Middle frontal gyrus (tissue), 1 donor: Measurements from ENCODE around the gene ICAM5.
A peak's percentile ranks its signal among the peaks of the same experiment; 100 is the strongest.
"Not testable (repeated sequence)": the region's sequence is repeated elsewhere in the genome, so short reads cannot be mapped to it uniquely, and the experiment has no call there.

Experiments
- DNase-seq: peaks from one replicate; pipeline ENCODE4 v3.0.0-alpha.2; 2015; ENCODE audit warnings: low spot score; ENCODE audit errors: extremely low spot score

Gene ICAM5

DNA sequence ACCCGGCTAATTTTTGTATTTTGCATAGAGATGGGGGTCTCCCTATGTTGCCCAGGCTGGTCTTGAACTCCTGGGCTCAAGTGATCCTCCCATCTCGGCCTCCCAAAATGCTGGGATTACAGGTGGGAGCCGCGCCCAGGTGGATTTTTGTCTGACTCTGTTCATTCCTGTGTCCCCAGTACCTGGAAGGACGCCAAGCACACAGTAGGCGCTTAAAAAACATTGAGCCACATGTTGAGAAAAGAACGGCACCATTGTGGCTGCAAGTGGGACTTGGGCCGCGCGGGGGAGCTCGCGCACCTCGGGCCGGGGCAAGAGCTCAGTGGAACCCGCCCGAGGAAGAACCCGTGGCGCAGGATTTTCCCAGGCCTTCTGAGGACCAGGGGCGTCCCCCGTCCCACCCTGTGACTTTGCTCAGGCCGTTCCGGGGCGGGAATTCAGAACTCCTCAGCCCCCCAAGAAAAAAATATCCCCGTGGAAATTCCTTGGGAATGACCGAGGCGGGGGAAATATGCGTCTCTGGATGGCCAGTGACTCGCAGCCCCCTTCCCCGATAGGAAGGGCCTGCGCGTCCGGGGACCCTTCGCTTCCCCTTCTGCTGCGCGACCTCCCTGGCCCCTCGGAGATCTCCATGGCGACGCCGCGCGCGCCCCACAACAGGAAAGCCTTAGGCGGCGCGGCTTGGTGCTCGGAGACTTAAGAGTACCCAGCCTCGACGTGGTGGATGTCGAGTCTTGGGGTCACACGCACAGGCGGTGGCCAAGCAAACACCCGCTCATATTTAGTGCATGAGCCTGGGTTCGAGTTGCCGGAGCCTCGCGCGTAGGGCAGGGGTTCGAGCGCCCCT is 20.2 kb upstream of the ICAM5 start:
- no peak for DNase-seq

DNA sequence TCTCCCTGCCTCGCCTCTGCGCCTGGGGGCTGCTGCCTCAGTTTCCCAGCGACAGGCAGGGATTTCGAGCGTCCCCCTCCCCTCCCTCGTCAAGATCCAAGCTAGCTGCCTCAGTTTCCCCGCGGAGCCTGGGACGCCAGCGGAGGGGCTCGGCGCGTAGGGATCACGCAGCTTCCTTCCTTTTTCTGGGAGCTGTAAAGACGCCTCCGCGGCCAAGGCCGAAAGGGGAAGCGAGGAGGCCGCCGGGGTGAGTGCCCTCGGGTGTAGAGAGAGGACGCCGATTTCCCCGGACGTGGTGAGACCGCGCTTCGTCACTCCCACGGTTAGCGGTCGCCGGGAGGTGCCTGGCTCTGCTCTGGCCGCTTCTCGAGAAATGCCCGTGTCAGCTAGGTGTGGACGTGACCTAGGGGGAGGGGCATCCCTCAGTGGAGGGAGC is 19.6 kb upstream of the ICAM5 start:
- DNase-seq, result no peak

DNA sequence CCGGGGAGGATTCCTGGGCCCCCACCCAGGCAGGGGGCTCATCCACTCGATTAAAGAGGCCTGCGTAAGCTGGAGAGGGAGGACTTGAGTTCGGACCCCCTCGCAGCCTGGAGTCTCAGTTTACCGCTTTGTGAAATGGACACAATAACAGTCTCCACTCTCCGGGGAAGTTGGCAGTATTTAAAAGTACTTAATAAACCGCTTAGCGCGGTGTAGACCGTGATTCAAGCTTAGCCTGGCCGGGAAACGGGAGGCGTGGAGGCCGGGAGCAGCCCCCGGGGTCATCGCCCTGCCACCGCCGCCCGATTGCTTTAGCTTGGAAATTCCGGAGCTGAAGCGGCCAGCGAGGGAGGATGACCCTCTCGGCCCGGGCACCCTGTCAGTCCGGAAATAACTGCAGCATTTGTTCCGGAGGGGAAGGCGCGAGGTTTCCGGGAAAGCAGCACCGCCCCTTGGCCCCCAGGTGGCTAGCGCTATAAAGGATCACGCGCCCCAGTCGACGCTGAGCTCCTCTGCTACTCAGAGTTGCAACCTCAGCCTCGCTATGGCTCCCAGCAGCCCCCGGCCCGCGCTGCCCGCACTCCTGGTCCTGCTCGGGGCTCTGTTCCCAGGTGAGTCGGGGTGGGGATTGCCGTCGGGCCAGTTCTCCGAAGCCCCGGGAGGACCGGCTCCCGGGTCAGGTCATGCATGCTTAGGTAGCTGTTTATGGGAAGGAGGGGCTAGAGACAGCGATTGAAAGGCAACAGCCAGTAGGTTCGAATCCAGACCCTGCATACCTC is 18.9 kb upstream of the ICAM5 start, which contains the start of gene ICAM1:
Gene ICAM1, plus strand, starts transcription at position 505 of the 779 bp plus-strand sequence. Its CDS starts 40 bp downstream, at position 545.
- no peak for DNase-seq

DNA sequence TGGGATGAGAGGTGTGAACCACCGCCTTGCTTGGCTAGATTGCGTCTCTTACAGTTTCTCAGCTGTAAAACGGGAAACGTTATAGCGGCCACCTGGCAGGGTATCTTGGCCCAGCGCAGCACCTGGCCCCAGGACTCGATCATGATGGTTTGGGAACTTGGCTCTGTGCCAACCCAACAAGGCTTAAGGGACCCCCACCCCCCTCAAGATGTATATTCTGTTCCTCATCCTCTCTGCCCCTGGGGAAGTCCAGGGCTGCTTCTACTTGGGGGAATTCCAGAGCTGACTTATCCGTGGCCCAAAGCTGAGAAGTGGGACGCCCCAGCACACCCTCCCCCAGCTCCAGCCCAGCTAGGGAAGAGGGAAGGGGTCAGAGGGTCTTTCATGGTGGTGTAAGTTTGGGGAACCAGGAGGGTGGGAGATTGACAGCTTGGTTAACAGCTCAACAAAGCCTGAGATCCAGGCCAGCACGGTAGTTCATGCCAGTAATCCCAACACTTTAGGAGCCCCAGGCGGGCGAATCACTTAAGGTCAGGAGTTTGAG is 18.1 kb upstream of the ICAM5 start:
- no peak for DNase-seq

DNA sequence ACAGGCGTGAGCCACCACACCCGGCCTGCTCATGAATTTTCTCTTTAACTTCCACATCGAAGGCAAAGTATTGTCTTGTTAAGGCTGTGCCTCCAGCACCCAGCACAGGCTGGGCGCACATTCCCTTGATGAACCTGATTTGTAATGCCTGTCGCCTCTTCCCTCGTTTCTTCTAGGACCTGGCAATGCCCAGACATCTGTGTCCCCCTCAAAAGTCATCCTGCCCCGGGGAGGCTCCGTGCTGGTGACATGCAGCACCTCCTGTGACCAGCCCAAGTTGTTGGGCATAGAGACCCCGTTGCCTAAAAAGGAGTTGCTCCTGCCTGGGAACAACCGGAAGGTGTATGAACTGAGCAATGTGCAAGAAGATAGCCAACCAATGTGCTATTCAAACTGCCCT is 15.2 kb upstream of the ICAM5 start:
- DNase-seq, result no peak

DNA sequence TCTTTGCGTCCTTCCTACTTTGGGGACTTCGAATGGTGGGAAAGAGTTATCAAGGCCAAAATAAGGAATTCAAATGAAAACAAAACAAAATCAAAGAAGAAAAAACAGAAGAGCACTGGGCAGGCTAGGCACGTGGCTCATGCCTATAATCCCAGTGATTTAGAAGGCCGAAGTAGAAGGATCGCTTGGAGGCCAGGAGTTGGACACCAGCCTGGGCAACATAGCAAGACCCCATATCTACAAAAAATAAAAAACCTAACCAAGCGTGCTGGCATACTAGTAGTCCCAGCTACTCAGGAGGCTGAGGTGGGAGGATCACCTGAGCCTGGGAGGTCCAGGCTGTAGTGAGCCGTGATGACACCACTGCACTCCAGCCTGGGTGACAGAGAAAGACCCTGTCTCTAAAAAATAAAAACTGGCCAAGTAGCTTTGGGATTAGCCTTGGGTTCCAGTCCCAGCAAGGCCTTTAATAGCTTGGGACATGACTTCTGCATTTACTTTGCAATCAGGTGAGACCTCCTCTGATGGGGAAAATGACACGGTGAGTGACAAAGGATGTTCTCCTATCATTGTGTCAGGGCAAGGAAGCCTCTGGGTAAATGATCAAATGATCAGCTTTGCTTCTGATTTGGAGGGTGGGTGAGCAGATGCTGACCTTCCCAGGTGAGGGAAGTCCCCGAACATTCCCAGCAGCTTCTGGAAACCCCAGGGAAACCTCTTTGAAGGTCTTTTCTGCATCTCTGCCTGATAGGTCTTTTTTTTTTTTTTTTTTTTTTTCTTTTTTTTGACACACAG is 11.8 kb upstream of the ICAM5 start:
- DNase-seq, result no peak

DNA sequence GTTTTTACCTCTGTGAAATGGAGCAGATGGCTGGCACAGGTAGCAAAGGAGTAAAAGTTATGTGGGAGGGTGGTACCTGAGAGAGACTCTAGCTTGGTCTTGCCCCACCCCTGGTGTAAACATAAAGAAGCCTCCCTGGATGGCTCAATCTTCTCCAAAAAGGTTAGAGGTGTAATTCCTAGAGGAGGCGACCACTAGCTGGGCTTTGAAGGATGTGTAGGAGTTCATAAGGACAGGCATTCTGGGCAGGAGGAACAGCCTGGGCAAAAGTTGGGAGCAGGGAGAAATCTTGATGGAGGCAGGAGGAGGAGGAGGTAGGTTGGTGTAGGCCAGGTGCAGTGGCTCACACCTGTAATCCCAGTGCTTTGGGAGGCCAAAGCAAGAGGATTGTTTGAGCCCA is 10.8 kb upstream of the ICAM5 start:
- DNase-seq, result no peak

DNA sequence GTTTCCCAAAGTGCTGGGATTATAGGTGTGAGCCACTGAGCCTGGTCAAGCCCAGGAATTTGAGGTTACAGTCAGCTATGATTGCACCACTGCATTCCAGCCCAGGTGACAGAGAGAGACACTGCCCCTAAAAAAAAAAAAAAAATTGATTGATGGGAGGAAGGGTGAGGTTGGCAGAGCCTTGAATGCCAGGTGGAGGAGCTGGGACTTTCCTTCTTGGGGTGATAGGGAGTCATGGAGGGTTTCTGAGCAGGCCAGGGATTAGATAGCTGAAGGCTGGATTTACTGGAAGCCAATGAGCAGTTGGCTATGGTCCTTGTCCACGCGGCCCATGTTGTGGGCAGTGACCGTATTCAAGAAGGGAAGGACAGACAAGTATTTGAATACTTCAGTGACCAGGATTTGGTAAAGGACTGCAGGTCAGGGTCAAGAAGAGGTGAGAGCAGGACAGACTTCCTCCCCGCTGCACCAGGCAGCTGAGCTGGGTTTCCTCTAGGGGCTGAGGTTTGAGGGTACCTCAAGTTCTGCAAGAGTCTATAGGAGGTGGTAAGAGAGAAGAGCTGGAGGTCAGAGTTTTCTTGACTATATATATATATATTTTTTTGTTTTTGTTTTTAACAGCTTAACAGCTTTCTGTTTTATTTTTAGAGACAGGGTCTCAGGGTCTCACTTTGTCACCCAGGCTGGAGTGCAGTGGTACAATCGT is 9.9 kb upstream of the ICAM5 start:
- no peak for DNase-seq

DNA sequence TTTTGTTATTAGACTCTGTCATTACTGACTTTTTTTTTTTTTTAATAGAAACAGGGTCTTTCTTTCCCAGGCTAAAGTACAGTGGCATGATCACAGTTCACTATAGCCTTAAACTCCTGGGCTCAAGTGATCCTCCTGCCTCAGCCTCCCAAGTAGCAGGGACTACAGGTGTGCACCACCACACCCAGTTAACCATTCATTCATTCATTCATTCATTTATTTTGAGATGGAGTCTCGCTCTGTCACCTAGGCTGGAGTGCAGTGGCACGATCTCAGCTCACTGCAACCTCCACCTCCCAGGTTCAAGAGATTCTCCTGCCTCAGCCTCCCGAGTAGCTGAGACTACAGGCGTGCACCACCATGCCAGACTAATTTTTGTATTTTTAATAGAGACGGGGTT is 7.7 kb upstream of the ICAM5 start:
- DNase-seq, result not testable (repeated sequence)

DNA sequence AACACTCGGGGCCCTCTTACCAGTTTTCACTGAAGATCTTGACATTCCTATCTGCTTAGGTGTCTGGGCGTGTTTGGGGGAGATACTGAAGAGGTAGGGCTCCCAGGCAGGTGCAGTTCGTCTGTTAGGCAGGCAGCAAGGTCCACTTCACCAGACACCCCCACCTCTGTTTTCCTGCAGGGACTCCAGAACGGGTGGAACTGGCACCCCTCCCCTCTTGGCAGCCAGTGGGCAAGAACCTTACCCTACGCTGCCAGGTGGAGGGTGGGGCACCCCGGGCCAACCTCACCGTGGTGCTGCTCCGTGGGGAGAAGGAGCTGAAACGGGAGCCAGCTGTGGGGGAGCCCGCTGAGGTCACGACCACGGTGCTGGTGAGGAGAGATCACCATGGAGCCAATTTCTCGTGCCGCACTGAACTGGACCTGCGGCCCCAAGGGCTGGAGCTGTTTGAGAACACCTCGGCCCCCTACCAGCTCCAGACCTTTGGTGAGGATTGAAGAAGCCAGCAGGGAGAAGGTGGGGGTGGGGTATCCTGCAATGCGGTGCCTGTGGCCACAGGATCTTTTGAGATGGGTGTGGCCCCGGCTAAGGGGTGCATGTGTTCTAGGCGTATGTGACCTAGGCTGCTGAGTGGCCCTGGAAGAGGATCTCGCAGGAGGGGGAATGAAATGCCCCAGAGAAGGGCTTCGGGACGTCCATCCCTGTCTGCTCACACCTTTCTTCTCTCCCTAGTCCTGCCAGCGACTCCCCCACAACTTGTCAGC is 6.3 kb upstream of the ICAM5 start:
- no peak for DNase-seq

DNA sequence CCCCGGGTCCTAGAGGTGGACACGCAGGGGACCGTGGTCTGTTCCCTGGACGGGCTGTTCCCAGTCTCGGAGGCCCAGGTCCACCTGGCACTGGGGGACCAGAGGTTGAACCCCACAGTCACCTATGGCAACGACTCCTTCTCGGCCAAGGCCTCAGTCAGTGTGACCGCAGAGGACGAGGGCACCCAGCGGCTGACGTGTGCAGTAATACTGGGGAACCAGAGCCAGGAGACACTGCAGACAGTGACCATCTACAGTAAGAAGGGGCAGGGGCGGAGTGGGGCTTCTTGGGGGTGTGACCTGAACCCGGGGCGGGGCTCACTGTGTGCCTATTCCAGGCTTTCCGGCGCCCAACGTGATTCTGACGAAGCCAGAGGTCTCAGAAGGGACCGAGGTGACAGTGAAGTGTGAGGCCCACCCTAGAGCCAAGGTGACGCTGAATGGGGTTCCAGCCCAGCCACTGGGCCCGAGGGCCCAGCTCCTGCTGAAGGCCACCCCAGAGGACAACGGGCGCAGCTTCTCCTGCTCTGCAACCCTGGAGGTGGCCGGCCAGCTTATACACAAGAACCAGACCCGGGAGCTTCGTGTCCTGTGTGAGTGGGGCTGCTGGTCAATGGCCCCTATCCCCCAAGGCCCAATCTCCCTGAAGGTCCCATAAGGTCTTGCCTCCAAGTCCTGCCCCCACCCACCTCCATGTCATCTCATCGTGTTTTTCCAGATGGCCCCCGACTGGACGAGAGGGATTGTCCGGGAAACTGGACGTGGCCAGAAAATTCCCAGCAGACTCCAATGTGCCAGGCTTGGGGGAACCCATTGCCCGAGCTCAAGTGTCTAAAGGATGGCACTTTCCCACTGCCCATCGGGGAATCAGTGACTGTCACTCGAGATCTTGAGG is 5.4 kb upstream of the ICAM5 start:
- no peak for DNase-seq

DNA sequence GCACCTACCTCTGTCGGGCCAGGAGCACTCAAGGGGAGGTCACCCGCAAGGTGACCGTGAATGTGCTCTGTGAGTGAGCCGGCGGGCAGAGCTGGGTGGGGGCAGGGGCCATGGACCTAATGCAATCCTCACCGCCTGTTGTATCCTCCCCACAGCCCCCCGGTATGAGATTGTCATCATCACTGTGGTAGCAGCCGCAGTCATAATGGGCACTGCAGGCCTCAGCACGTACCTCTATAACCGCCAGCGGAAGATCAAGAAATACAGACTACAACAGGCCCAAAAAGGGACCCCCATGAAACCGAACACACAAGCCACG is 4.8 kb upstream of the ICAM5 start:
- no peak for DNase-seq

DNA sequence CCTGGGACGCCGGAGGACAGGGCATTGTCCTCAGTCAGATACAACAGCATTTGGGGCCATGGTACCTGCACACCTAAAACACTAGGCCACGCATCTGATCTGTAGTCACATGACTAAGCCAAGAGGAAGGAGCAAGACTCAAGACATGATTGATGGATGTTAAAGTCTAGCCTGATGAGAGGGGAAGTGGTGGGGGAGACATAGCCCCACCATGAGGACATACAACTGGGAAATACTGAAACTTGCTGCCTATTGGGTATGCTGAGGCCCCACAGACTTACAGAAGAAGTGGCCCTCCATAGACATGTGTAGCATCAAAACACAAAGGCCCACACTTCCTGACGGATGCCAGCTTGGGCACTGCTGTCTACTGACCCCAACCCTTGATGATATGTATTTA is 4.4 kb upstream of the ICAM5 start:
- DNase-seq, result no peak

DNA sequence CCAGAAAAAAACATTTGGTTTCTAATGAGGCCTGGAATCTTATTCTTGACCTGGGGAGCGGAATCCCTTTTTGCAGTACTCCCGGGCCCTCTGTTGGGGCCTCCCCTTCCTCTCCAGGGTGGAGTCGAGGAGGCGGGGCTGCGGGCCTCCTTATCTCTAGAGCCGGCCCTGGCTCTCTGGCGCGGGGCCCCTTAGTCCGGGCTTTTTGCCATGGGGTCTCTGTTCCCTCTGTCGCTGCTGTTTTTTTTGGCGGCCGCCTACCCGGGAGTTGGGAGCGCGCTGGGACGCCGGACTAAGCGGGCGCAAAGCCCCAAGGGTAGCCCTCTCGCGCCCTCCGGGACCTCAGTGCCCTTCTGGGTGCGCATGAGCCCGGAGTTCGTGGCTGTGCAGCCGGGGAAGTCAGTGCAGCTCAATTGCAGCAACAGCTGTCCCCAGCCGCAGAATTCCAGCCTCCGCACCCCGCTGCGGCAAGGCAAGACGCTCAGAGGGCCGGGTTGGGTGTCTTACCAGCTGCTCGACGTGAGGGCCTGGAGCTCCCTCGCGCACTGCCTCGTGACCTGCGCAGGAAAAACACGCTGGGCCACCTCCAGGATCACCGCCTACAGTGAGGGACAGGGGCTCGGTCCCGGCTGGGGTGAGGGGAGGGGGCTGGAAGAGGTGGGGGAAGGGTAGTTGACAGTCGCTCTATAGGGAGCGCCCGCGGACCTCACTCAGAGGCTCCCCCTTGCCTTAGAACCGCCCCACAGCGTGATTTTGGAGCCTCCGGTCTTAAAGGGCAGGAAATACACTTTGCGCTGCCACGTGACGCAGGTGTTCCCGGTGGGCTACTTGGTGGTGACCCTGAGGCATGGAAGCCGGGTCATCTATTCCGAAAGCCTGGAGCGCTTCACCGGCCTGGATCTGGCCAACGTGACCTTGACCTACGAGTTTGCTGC is 2.7 kb upstream of the ICAM5 start, which contains the start of gene ICAM4:
Gene ICAM4, plus strand, starts transcription at position 153 of the 935 bp plus-strand sequence. Its CDS starts 58 bp downstream, at position 211.
- DNase-seq, result no peak

DNA sequence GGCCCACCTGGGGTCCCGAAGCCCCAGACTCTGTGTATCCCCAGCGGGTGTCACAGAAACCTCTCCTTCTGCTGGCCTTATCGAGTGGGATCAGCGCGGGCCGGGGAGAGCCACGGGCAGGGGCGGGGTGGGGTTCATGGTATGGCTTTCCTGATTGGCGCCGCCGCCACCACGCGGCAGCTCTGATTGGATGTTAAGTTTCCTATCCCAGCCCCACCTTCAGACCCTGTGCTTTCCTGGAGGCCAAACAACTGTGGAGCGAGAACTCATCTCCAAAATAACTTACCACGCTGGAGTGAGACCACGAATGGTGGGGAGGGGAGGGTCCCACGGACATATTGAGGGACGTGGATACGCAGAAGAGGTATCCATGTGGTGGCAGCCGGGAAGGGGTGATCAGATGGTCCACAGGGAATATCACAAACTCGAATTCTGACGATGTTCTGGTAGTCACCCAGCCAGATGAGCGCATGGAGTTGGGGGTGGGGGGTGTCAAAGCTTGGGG is 1.0 kb upstream of the ICAM5 start:
- DNase-seq, result no peak

DNA sequence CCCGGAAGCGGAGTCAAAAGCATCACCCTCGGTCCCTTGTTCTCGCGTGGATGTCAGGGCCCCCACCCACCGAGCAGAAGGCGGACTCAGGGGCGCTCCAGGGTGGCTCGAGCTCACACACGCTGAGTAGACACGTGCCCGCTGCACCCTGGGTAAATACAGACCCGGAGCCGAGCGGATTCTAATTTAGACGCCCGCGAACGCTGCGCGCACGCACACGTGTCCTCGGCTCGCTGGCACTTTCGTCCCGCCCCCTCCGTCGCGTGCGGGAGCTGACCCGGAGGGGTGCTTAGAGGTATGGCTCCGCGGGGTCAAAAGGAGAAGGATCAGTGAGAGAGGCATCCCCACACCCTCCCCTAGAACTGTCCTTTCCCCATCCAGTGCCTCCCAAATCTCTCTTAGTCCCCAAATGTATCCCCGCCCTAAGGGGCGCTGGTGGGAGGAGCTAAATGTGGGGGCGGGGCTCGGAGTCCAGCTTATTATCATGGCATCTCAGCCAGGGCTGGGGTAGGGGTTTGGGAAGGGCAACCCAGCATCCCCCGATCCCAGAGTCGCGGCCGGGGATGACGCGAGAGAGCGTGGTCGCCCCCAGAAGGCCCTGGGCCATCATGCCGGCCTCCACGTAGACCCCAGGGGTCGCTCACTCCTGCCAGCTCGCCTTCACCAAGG is 451 bp upstream of the ICAM5 start:
- peak; percentile 18 for DNase-seq

DNA sequence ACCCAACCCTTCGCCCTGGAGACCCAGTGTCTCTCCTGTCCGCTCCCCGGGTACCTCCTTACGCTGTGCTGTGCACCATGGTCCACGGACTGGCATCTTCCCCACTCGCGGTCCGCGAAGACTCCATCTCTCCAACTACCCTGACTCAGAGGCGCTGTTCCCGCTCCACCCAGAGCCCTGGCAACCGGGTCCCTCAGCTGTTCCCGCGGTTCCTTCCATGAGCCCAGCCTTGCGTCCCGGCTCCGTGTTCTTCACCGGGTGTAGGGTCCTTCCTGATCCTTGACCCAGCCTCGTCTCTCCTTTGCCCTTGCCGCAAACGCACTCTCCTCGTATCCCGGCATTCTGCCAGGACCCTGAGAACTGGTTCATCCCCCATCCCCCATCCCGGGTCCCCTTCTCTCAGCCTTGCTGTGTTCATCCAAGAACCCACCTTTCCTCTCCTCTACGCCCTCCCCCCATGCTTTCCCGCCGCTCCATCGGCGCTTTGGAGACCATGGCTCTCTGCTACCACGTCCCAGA is 664 bp downstream of the ICAM5 start:
- DNase-seq, result no peak
